22Rv1 (cell line): ENCODE data around the gene BCAN.

ENCODE experiments used
- ZFX ChIP-seq: fragments of 450-650 bp; IDR thresholded peaks from 2 replicates; pipeline ENCODE4 v1.6.1; 2017; ENCODE audit warnings: antibody characterized with exemption, borderline replicate concordance
- TF ChIP-seq, protein P1 (sequence below): fragments of 450-650 bp; IDR thresholded peaks from 2 replicates; pipeline ENCODE4 v1.5.1; 2017; ENCODE audit warnings: mild to moderate bottlenecking

- TF ChIP-seq, protein P1, sequence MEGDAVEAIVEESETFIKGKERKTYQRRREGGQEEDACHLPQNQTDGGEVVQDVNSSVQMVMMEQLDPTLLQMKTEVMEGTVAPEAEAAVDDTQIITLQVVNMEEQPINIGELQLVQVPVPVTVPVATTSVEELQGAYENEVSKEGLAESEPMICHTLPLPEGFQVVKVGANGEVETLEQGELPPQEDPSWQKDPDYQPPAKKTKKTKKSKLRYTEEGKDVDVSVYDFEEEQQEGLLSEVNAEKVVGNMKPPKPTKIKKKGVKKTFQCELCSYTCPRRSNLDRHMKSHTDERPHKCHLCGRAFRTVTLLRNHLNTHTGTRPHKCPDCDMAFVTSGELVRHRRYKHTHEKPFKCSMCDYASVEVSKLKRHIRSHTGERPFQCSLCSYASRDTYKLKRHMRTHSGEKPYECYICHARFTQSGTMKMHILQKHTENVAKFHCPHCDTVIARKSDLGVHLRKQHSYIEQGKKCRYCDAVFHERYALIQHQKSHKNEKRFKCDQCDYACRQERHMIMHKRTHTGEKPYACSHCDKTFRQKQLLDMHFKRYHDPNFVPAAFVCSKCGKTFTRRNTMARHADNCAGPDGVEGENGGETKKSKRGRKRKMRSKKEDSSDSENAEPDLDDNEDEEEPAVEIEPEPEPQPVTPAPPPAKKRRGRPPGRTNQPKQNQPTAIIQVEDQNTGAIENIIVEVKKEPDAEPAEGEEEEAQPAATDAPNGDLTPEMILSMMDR = no peak
- TF ChIP-seq ZFX = no peak
These were observed 46.9 kb upstream of the BCAN start for GRCh38 chr1:156595016-156595415.
